PC-9 (cell line): ENCODE data around the gene ADTRP. TPM values are rescaled to one million over a fixed set of nuclear protein-coding genes. Genes with fewer than 3 reads are reported as not detected.

Experiments used
- BruUV-seq: library from RNA; stranded (reverse); fragments of 400-500 nt; replicated peaks from 2 replicates; lab custom pipeline; 2021; lab: Mats Ljungman, UMichigan
- CTCF ChIA-PET: fragments of 300-600 bp; sonication (Branson Sonifier 250); formaldehyde crosslinking; loops from one replicate; lab custom pipeline; 2022; ENCODE audit warnings: antibody characterized with exemption; lab: Charles Lee
- POLR2A ChIA-PET: fragments of 300-600 bp; sonication (Branson Sonifier 250); formaldehyde crosslinking; loops from one replicate; lab custom pipeline; 2022; ENCODE audit warnings: antibody characterized with exemption; ENCODE audit not compliant: unreplicated experiment; lab: Charles Lee
- DNase-seq, 2 experiments: peaks; one replicate each; pipeline versions ENCODE4 v3.0.0 to v3.0.0-alpha.2; 2015 to 2022; ENCODE audit warnings: mixed read lengths in 1 of 2
- H2AFZ ChIP-seq: fragments of 200-600 bp; sonication (generic); 2 replicates; pipeline ENCODE4 v1.8.1; 2017; ENCODE audit warnings: antibody characterized with exemption
- H3F3A ChIP-seq: fragments of 200-600 bp; sonication (generic); 2 replicates; pipeline ENCODE4 v1.8.1; 2017; ENCODE audit warnings: antibody characterized with exemption, mild to moderate bottlenecking, low read depth; ENCODE audit not compliant: insufficient read depth
- H3K27ac ChIP-seq: fragments of 200-600 bp; sonication (generic); 2 replicates; pipeline ENCODE4 v1.6.1; 2016; ENCODE audit warnings: mixed run types
- H3K27me3 ChIP-seq: fragments of 200-600 bp; sonication (generic); 2 replicates; pipeline ENCODE4 v1.6.1; 2016; ENCODE audit warnings: low read depth, mixed run types; ENCODE audit not compliant: insufficient read depth
- H3K36me3 ChIP-seq: fragments of 200-600 bp; sonication (generic); 2 replicates; pipeline ENCODE4 v1.6.1; 2016; ENCODE audit warnings: low read depth, mixed run types
- H3K4me1 ChIP-seq: fragments of 200-600 bp; sonication (generic); replicated peaks from 2 replicates; pipeline ENCODE4 v1.6.1; 2016; ENCODE audit warnings: mixed run types; ENCODE audit not compliant: insufficient read depth
- H3K4me2 ChIP-seq: fragments of 200-600 bp; sonication (generic); 2 replicates; pipeline ENCODE4 v1.6.1; 2017; ENCODE audit warnings: mixed run types
- H3K4me3 ChIP-seq: fragments of 200-600 bp; sonication (generic); 2 replicates; pipeline ENCODE4 v1.6.1; 2016; ENCODE audit warnings: mixed run types
- H3K79me2 ChIP-seq: fragments of 200-600 bp; sonication (generic); 2 replicates; pipeline ENCODE4 v1.6.1; 2017; ENCODE audit warnings: low read depth, mixed run types
- H3K9me2 ChIP-seq: fragments of 200-600 bp; sonication (generic); 2 replicates; pipeline ENCODE4 v1.8.1; 2017; ENCODE audit warnings: mild to moderate bottlenecking; ENCODE audit not compliant: insufficient read depth
- H3K9me3 ChIP-seq: fragments of 200-600 bp; sonication (generic); 2 replicates; pipeline ENCODE4 v1.8.1; 2016; ENCODE audit warnings: low read depth; ENCODE audit not compliant: insufficient read depth
- H4K20me1 ChIP-seq: fragments of 200-600 bp; sonication (generic); 2 replicates; pipeline ENCODE4 v1.8.1; 2017; ENCODE audit not compliant: insufficient read depth
- CTCF ChIP-seq: fragments of 200-600 bp; sonication (generic); conservative IDR thresholded peaks from 2 replicates; pipeline ENCODE4 v1.6.1; 2017; ENCODE audit warnings: mixed run types, antibody characterized with exemption, mild to moderate bottlenecking, moderate library complexity
- EZH2 ChIP-seq: fragments of 200-600 bp; sonication (generic); IDR thresholded peaks from 2 replicates; pipeline ENCODE4 v1.8.0; 2017; ENCODE audit warnings: antibody characterized with exemption, low read depth
- intact Hi-C: fragments of 100-400 bp; cut with micrococcal nuclease; formaldehyde crosslinking; loops from one replicate; pipeline ENCODE4 v1.10.0; 2022; ENCODE audit not compliant: unreplicated experiment
- total RNA-seq: library from RNA; stranded (reverse); gene quantifications from 2 replicates; pipeline ENCODE4 v1.2.3, GENCODE V29; 2021

The ADTRP gene
- total RNA-seq, 1 experiment from 2014 or later, result 4.1 TPM

DNA sequence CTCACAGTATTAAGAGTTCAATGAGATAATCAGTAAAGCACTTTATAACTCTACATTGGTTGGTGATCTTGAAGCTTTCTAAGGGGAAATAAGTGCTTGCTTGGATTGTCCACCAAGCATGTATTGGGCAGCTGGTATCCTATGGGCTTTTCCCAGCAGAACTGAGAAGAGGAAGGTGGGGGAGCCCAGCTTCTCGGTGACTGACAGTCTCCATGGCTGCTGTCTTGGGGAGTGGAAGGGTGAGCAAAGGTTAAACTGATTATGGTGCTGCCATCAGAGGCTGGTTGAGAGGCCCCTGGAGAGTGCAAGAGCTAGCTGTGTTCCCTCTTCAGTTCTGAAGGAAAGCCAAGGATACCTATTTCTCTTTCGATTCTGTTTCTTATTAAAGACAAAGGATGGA, 35.5 kb upstream of the ADTRP start:
- no TSS peak for BruUV-seq
- H3F3A ChIP-seq, result no peaks in the 10 kb centered on the region
- no peaks in the 10 kb centered on the region for H3K27me3 ChIP-seq
- H4K20me1 ChIP-seq, result no peaks in the 10 kb centered on the region
- H2AFZ ChIP-seq, result no peak overlapping the region
- no peaks in the 10 kb centered on the region for H3K9me3 ChIP-seq
- no peak overlapping the region for H3K27ac ChIP-seq
- no peak overlapping the region for H3K4me2 ChIP-seq
- no peaks in the 10 kb centered on the region for H3K9me2 ChIP-seq
- ChIA-PET CTCF (no interaction called here), POLR2A (no interaction called here)
- TF ChIP-seq EZH2 (no peak), CTCF (no peak)
- no peak for DNase-seq
- no peaks in the 10 kb centered on the region for H3K79me2 ChIP-seq
- no peak overlapping the region for H3K4me3 ChIP-seq
- intact Hi-C loops, result no loop called here
- H3K36me3 ChIP-seq, result no peaks in the 10 kb centered on the region
- H3K4me1 ChIP-seq, result peaks cover 11% of the 10 kb centered on the region; the same call in 1 of the 2 replicates

GRCh38 chr6:11813606-11814005, 35.0 kb upstream of the ADTRP start:
- ChIA-PET POLR2A (no interaction called here), CTCF (no interaction called here)
- H3F3A ChIP-seq, result no peaks in the 10 kb centered on the region
- H3K9me3 ChIP-seq, result no peaks in the 10 kb centered on the region
- no peak for DNase-seq
- no peak overlapping the region for H2AFZ ChIP-seq
- H3K36me3 ChIP-seq, result no peaks in the 10 kb centered on the region
- H3K4me2 ChIP-seq, result no peak overlapping the region
- H4K20me1 ChIP-seq, result no peaks in the 10 kb centered on the region
- no peak overlapping the region for H3K4me3 ChIP-seq
- H3K27ac ChIP-seq, result no peak overlapping the region
- no peaks in the 10 kb centered on the region for H3K9me2 ChIP-seq
- intact Hi-C loops, result no loop called here
- H3K79me2 ChIP-seq, result no peaks in the 10 kb centered on the region
- no peaks in the 10 kb centered on the region for H3K27me3 ChIP-seq
- TF ChIP-seq CTCF (no peak), EZH2 (no peak)
- BruUV-seq, result no TSS peak
- H3K4me1 ChIP-seq, result peaks cover 11% of the 10 kb centered on the region; the same call in 1 of the 2 replicates

DNA sequence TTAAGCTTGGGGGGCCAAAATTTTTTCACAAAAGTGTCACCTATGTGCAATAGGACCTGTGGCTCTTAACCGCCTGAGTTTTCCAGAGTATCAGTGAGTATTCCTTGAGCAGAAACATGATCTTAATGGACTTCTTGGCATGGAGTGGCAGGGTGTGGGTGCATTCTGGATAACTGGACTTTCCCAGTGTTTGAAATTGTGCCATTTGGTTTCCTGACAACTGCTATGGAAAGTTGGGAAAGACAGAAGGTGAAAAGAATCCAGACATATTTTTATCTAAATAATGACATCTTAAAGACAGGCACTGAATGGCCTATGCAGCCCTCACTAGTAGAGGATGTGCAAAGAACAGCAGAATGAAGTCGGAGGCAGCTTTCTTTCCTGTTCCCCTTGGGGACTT, 34.3 kb upstream of the ADTRP start:
- ChIA-PET CTCF (no interaction called here), POLR2A (no interaction called here)
- H2AFZ ChIP-seq, result no peak overlapping the region
- no peaks in the 10 kb centered on the region for H3K27me3 ChIP-seq
- H3K4me3 ChIP-seq, result no peak overlapping the region
- DNase-seq, result no peak
- no peaks in the 10 kb centered on the region for H4K20me1 ChIP-seq
- no peaks in the 10 kb centered on the region for H3K36me3 ChIP-seq
- peaks cover 11% of the 10 kb centered on the region; the same call in 1 of the 2 replicates for H3K4me1 ChIP-seq
- no peak overlapping the region for H3K4me2 ChIP-seq
- H3K9me2 ChIP-seq, result no peaks in the 10 kb centered on the region
- no peak for TF ChIP-seq EZH2
- no peak for TF ChIP-seq CTCF
- no TSS peak for BruUV-seq
- H3K27ac ChIP-seq, result no peak overlapping the region
- no peaks in the 10 kb centered on the region for H3F3A ChIP-seq
- H3K9me3 ChIP-seq, result no peaks in the 10 kb centered on the region
- no peaks in the 10 kb centered on the region for H3K79me2 ChIP-seq
- intact Hi-C loops, result no loop called here
